Chondrocyte (in vitro differentiated cells): ENCODE measurements around the gene LZTFL1. TPM values are rescaled to one million over a fixed set of nuclear protein-coding genes. Genes with fewer than 3 reads are reported as not detected.

ENCODE experiments used
- DNase-seq: peaks from one replicate; pipeline ENCODE4 v3.0.0; 2021; ENCODE audit warnings: mixed read lengths, low spot score
- H3K27ac Mint-ChIP-seq: one replicate; pipeline ENCODE4 v1.8.0; 2021; ENCODE audit warnings: mild to moderate bottlenecking, moderate library complexity, mixed read lengths; ENCODE audit not compliant: unreplicated experiment
- H3K27me3 Mint-ChIP-seq: 2 replicates; pipeline ENCODE4 v1.8.0; 2021; ENCODE audit warnings: low read depth, mixed read lengths
- H3K36me3 Mint-ChIP-seq: 2 replicates; pipeline ENCODE4 v1.8.0; 2021; ENCODE audit warnings: low read depth, mixed read lengths
- H3K4me1 Mint-ChIP-seq: 2 replicates; pipeline ENCODE4 v1.8.0; 2021; ENCODE audit warnings: low read depth, mild to moderate bottlenecking, mixed read lengths
- H3K4me3 Mint-ChIP-seq: one replicate; pipeline ENCODE4 v1.8.0; 2021; ENCODE audit warnings: mild to moderate bottlenecking, moderate library complexity, mixed read lengths; ENCODE audit not compliant: unreplicated experiment
- H3K9me3 Mint-ChIP-seq: 2 replicates; pipeline ENCODE4 v1.8.0; 2021; ENCODE audit warnings: low read depth, mixed read lengths
- CTCF ChIP-seq: fragments of 200-600 bp; sonication (generic); IDR thresholded peaks from 2 replicates; pipeline ENCODE4 v1.5.0; 2021; ENCODE audit warnings: antibody characterized with exemption, mild to moderate bottlenecking, moderate library complexity
- total RNA-seq: library from RNA; stranded (reverse); gene quantifications from 3 replicates; pipeline ENCODE4 v1.2.1, GENCODE V29; 2021

LZTFL1 gene
- total RNA-seq, 1 donor from 2014 or later, result 18.1 TPM

GRCh38 chr3:45885979-45886705, 44.2 kb upstream of the LZTFL1 start, which contains the start of gene CCR9:
Gene CCR9 (plus strand): TSS chr3:45886543. CDS start chr3:45894934, 8,391 bp downstream.
- Mint-ChIP-seq H3K27me3 (peaks cover 26% of the 10 kb centered on the region), H3K4me1 (peaks cover 3% of the 10 kb centered on the region), H3K27ac (no peak within 1 kb of the TSS), H3K9me3 (no peaks in the 10 kb centered on the region), H3K36me3 (no peaks in the 10 kb centered on the region), H3K4me3 (no peak within 1 kb of the TSS)
- DNase-seq, result no peak
- no peak for TF ChIP-seq CTCF

GRCh38 chr3:45884368-45885201, 42.7 kb upstream of the LZTFL1 start:
- Mint-ChIP-seq H3K4me1 (no peaks in the 10 kb centered on the region), H3K27me3 (peaks cover 28% of the 10 kb centered on the region), H3K4me3 (no peak overlapping the region), H3K27ac (no peak overlapping the region), H3K36me3 (no peaks in the 10 kb centered on the region), H3K9me3 (no peaks in the 10 kb centered on the region)
- no peak for TF ChIP-seq CTCF
- no peak for DNase-seq

- Mint-ChIP-seq H3K4me3 (no peak overlapping the region), H3K27ac (no peak overlapping the region), H3K4me1 (no peaks in the 10 kb centered on the region), H3K36me3 (no peaks in the 10 kb centered on the region), H3K27me3 (peaks cover 32% of the 10 kb centered on the region), H3K9me3 (no peaks in the 10 kb centered on the region)
- no peak for TF ChIP-seq CTCF
- DNase-seq, result no peak
Measured at GRCh38 chr3:45881078-45882022, 39.4 kb upstream of the LZTFL1 start.

- H3K27ac Mint-ChIP-seq, result no peak overlapping the region
- H3K27me3 Mint-ChIP-seq, result peaks cover 36% of the 10 kb centered on the region
- H3K9me3 Mint-ChIP-seq, result no peaks in the 10 kb centered on the region
Measured at GRCh38 chr3:45880725-45881077, 38.8 kb upstream of the LZTFL1 start.

More at GRCh38 chr3:45880725-45881077, 38.8 kb upstream of the LZTFL1 start:
- Mint-ChIP-seq H3K36me3 (no peaks in the 10 kb centered on the region), H3K4me3 (no peak overlapping the region), H3K4me1 (no peaks in the 10 kb centered on the region)
- no peak for DNase-seq
- TF ChIP-seq CTCF, result no peak
